Stimulated activated CD8-positive, alpha-beta memory T cell treated with anti-CD3 and anti-CD28 coated beads, Interleukin-4, amount 100 ng/mL, for 48 hours (primary cell): ENCODE data around the gene PHF3.

Experiments
- DNase-seq: peaks from one replicate; pipeline ENCODE4 v3.0.0-alpha.2; 2020

The PHF3 gene

GRCh38 chr6:63649847-63650265, 14.3 kb downstream of the PHF3 start:
- no peak for DNase-seq

GRCh38 chr6:63652980-63653379, 17.4 kb downstream of the PHF3 start:
- no peak for DNase-seq

- no peak for DNase-seq
Observed at GRCh38 chr6:63660757-63661156, 25.2 kb downstream of the PHF3 start.

- DNase-seq: no peak
Observed at GRCh38 chr6:63661769-63662168, 26.2 kb downstream of the PHF3 start.

- DNase-seq: no peak
Observed at GRCh38 chr6:63663147-63663955, 27.7 kb downstream of the PHF3 start.

GRCh38 chr6:63663956-63664281, 28.3 kb downstream of the PHF3 start:
- no peak for DNase-seq

- DNase-seq: no peak
Observed at GRCh38 chr6:63671098-63671754, 35.6 kb downstream of the PHF3 start.

GRCh38 chr6:63672582-63673129, 37.1 kb downstream of the PHF3 start:
- no peak for DNase-seq

- DNase-seq: no peak
Observed at GRCh38 chr6:63673692-63674091, 38.1 kb downstream of the PHF3 start.

- no peak for DNase-seq
Observed at GRCh38 chr6:63674635-63675034, 39.0 kb downstream of the PHF3 start.

- no peak for DNase-seq
Observed at GRCh38 chr6:63675138-63675537, 39.5 kb downstream of the PHF3 start.

- no peak for DNase-seq
Observed at GRCh38 chr6:63676412-63677114, 41.0 kb downstream of the PHF3 start.

- DNase-seq: no peak
Observed at GRCh38 chr6:63677282-63677681, 41.7 kb downstream of the PHF3 start.

GRCh38 chr6:63683071-63683603, 47.5 kb downstream of the PHF3 start:
- DNase-seq: no peak

GRCh38 chr6:63685446-63686379, 50.1 kb downstream of the PHF3 start:
- DNase-seq: no peak

- no peak for DNase-seq
Observed at GRCh38 chr6:63689421-63689820, 53.8 kb downstream of the PHF3 start.

GRCh38 chr6:63690221-63690620, 54.6 kb downstream of the PHF3 start:
- DNase-seq: no peak

- no peak for DNase-seq
Observed at GRCh38 chr6:63705707-63706106, 70.1 kb downstream of the PHF3 start.

- no peak for DNase-seq
Observed at GRCh38 chr6:63706630-63707029, 71.0 kb downstream of the PHF3 start.

- no peak for DNase-seq
Observed at GRCh38 chr6:63708631-63709030, 73.0 kb downstream of the PHF3 start.

GRCh38 chr6:63709148-63709547, 73.5 kb downstream of the PHF3 start:
- DNase-seq: no peak

- DNase-seq: no peak
Observed at GRCh38 chr6:63713332-63713731, 77.7 kb downstream of the PHF3 start.
